Neuronal stem cell (in vitro differentiated cells): ENCODE measurements around the gene AKT2.

ENCODE experiments used
- DNase-seq: peaks from one replicate; pipeline ENCODE4 v3.0.0-alpha.2; 2013; ENCODE audit warnings: low spot score
- H2AFZ ChIP-seq: one replicate; pipeline ENCODE4 v1.6.1; 2013; ENCODE audit warnings: mild to moderate bottlenecking, low read length, inconsistent platforms
- H2AK5ac ChIP-seq: 2 replicates; pipeline ENCODE4 v1.6.1; 2013; ENCODE audit warnings: low read depth, mild to moderate bottlenecking, inconsistent platforms, low read length, moderate library complexity, mixed read lengths
- H2BK120ac ChIP-seq: 2 replicates; pipeline ENCODE4 v1.6.1; 2013; ENCODE audit warnings: low read depth, mild to moderate bottlenecking, inconsistent platforms, low read length, moderate library complexity, mixed read lengths
- H2BK12ac ChIP-seq: one replicate; pipeline ENCODE4 v1.6.1; 2013; ENCODE audit warnings: low read length, inconsistent platforms
- H2BK15ac ChIP-seq: 2 replicates; pipeline ENCODE4 v1.6.1; 2013; ENCODE audit warnings: mild to moderate bottlenecking, low read length, inconsistent platforms, mixed read lengths
- H2BK5ac ChIP-seq: one replicate; pipeline ENCODE4 v1.6.1; 2013; ENCODE audit warnings: inconsistent platforms, mild to moderate bottlenecking, low read length, moderate library complexity
- H3K14ac ChIP-seq: one replicate; pipeline ENCODE4 v1.6.1; 2013; ENCODE audit warnings: low read length, inconsistent platforms
- H3K18ac ChIP-seq: 2 replicates; pipeline ENCODE4 v1.6.1; 2013; ENCODE audit warnings: low read length, inconsistent platforms
- H3K23ac ChIP-seq: 2 replicates; pipeline ENCODE4 v1.6.1; 2013; ENCODE audit warnings: low read depth, mild to moderate bottlenecking, mixed read lengths, low read length, inconsistent platforms; ENCODE audit not compliant: poor library complexity
- H3K27ac ChIP-seq: replicated peaks from 3 replicates; pipeline ENCODE4 v1.5.1; 2013; ENCODE audit warnings: low read length, inconsistent platforms
- H3K27me3 ChIP-seq, 3 experiments: 2 replicates each; pipeline ENCODE4 v1.6.1; 2013; ENCODE audit warnings: low read length in 3 of 3, mild to moderate bottlenecking in 2 of 3, inconsistent platforms in 1 of 3, low read depth in 1 of 3, mixed read lengths in 1 of 3, moderate library complexity in 1 of 3; ENCODE audit not compliant: control insufficient read depth in 3 of 3, insufficient read depth in 3 of 3
- H3K36me3 ChIP-seq, 2 donors: replicated peaks in 1 of 2; 2 replicates each; pipeline ENCODE4 v1.6.1; 2013; ENCODE audit warnings: low read length in 2 of 2; ENCODE audit not compliant: control insufficient read depth in 2 of 2, insufficient read depth in 2 of 2
- H3K4ac ChIP-seq: 2 replicates; pipeline ENCODE4 v1.6.1; 2013; ENCODE audit warnings: inconsistent platforms, mild to moderate bottlenecking, low read length, moderate library complexity
- H3K4me1 ChIP-seq, 2 donors: 1 replicate in 1 of 2; 2 replicates in 1 of 2; pipeline ENCODE4 v1.6.1; 2013; ENCODE audit warnings: low read length in 2 of 2, low read depth in 1 of 2; ENCODE audit not compliant: control insufficient read depth in 2 of 2, insufficient read depth in 1 of 2
- H3K4me2 ChIP-seq: one replicate; pipeline ENCODE4 v1.6.1; 2013; ENCODE audit warnings: mild to moderate bottlenecking, low read length, inconsistent platforms; ENCODE audit not compliant: insufficient read depth, poor library complexity, severe bottlenecking
- H3K4me3 ChIP-seq, 2 donors: 2 replicates each; pipeline ENCODE4 v1.5.1; 2013; ENCODE audit warnings: low read length in 2 of 2, mild to moderate bottlenecking in 2 of 2, inconsistent platforms in 1 of 2, moderate library complexity in 1 of 2
- H3K79me1 ChIP-seq: one replicate; pipeline ENCODE4 v1.6.1; 2013; ENCODE audit warnings: low read depth, mild to moderate bottlenecking, inconsistent platforms, low read length, moderate library complexity
- H3K9ac ChIP-seq: one replicate; pipeline ENCODE4 v1.6.1; 2013; ENCODE audit warnings: mild to moderate bottlenecking, low read depth, low read length, inconsistent platforms; ENCODE audit not compliant: poor library complexity
- H3K9me3 ChIP-seq, 2 donors: replicated peaks in 1 of 2; 2 replicates each; pipeline versions ENCODE3 to v1.6.1; 2013; ENCODE audit warnings: low read length in 2 of 2, mild to moderate bottlenecking in 2 of 2, inconsistent platforms in 1 of 2, low read depth in 1 of 2, mixed read lengths in 1 of 2, moderate library complexity in 1 of 2; ENCODE audit not compliant: control insufficient read depth in 2 of 2, insufficient read depth in 1 of 2
- H4K8ac ChIP-seq: one replicate; pipeline ENCODE4 v1.6.1; 2013; ENCODE audit warnings: low read depth, mild to moderate bottlenecking, inconsistent platforms, low read length, moderate library complexity
- H4K91ac ChIP-seq: one replicate; pipeline ENCODE4 v1.6.1; 2013; ENCODE audit warnings: low read length, low read depth, mild to moderate bottlenecking, inconsistent platforms; ENCODE audit not compliant: poor library complexity
- WGBS, 2 donors: extraction: QIAGEN DNeasy Blood & Tissue Kit; methylation state at CpG; one replicate each; pipeline ENCODE4 v1.1.7; 2013; ENCODE audit warnings: missing lambda C conversion rate in 2 of 2, mixed read lengths in 1 of 2; ENCODE audit not compliant: insufficient read length in 2 of 2, insufficient replicate concordance in 1 of 2; ENCODE audit errors: extremely low coverage in 2 of 2; 5-methylcytosine and 5-hydroxymethylcytosine counted together

The AKT2 gene

GRCh38 chr19:40217027-40217810, 67.9 kb downstream of the AKT2 start:
- no CpG with 5 or more reads among the region's 54 CpGs for WGBS, 2 donors
- peak overlapping the region; percentile 95 for H3K23ac ChIP-seq
- no peaks in the 10 kb centered on the region for H3K9me3 ChIP-seq
- no peaks in the 10 kb centered on the region for H3K4me1 ChIP-seq
- no peak overlapping the region for H2AK5ac ChIP-seq
- peaks cover 6 to 46% (median 31%) of the 10 kb centered on the region in 3 experiments for H3K27me3 ChIP-seq
- no peak overlapping the region for H3K4me2 ChIP-seq
- H2BK15ac ChIP-seq: no peak overlapping the region
- no peak overlapping the region for H3K4me3 ChIP-seq
- no peak overlapping the region for H2BK120ac ChIP-seq
- H2AFZ ChIP-seq: no peak overlapping the region
- peak overlapping the region; percentile 57 for H3K18ac ChIP-seq
- peaks cover 0 to 7% of the 10 kb centered on the region in 2 donors for H3K36me3 ChIP-seq
- peak overlapping the region; percentile 24 for H2BK5ac ChIP-seq
- no peak overlapping the region for H3K27ac ChIP-seq
- no peak overlapping the region for H3K9ac ChIP-seq
- H3K4ac ChIP-seq: no peak overlapping the region
- DNase-seq: no peak
- H4K8ac ChIP-seq: no peak overlapping the region
- H2BK12ac ChIP-seq: no peak overlapping the region
- H3K79me1 ChIP-seq: peaks cover 2% of the 10 kb centered on the region
- H4K91ac ChIP-seq: no peak overlapping the region
- no peak overlapping the region for H3K14ac ChIP-seq

- peak overlapping the region in 1 of 2 donors; percentile 67 for H3K4me3 ChIP-seq
Observed at GRCh38 chr19:40216777-40217026, 68.4 kb downstream of the AKT2 start.

GRCh38 chr19:40216013-40216776, 69.0 kb downstream of the AKT2 start:
- Histone ChIP-seq H2AFZ (no peak overlapping the region), H2BK5ac (peak overlapping the region; percentile 7), H2BK120ac (no peak overlapping the region), H3K36me3 (peaks cover 0 to 10% of the 10 kb centered on the region in 2 donors), H3K9ac (peak overlapping the region; percentile 38), H3K9me3 (no peaks in the 10 kb centered on the region), H3K4me3 (peak overlapping the region in 1 of 2 donors; percentile 67), H3K27ac (no peak overlapping the region), H3K27me3 (peaks cover 6 to 44% (median 30%) of the 10 kb centered on the region in 3 experiments), H2BK15ac (no peak overlapping the region), H2BK12ac (no peak overlapping the region), H3K4me2 (no peak overlapping the region), H3K23ac (peak overlapping the region; percentile 3), H3K79me1 (peaks cover 2% of the 10 kb centered on the region), H3K18ac (no peak overlapping the region), H2AK5ac (no peak overlapping the region), H4K8ac (no peak overlapping the region), H3K4me1 (no peaks in the 10 kb centered on the region), H3K4ac (no peak overlapping the region), H4K91ac (no peak overlapping the region), H3K14ac (no peak overlapping the region)
- no peak for DNase-seq
- WGBS, 2 donors: no CpG with 5 or more reads among the region's 23 CpGs

More at GRCh38 chr19:40216777-40217026, 68.4 kb downstream of the AKT2 start:
- Histone ChIP-seq H3K14ac (no peak overlapping the region), H2BK120ac (no peak overlapping the region), H2BK15ac (no peak overlapping the region), H3K27ac (no peak overlapping the region), H2AFZ (no peak overlapping the region), H3K9ac (peak overlapping the region; percentile 38), H2BK12ac (no peak overlapping the region), H3K27me3 (peaks cover 6 to 46% (median 31%) of the 10 kb centered on the region in 3 experiments), H3K18ac (no peak overlapping the region), H3K36me3 (peaks cover 0 to 7% of the 10 kb centered on the region in 2 donors), H2BK5ac (peak overlapping the region; percentile 24), H2AK5ac (no peak overlapping the region), H3K9me3 (no peaks in the 10 kb centered on the region), H3K4me2 (no peak overlapping the region), H3K79me1 (peaks cover 2% of the 10 kb centered on the region), H3K4me1 (no peaks in the 10 kb centered on the region), H4K91ac (no peak overlapping the region), H3K4ac (no peak overlapping the region), H4K8ac (no peak overlapping the region), H3K23ac (peak overlapping the region; percentile 3)
- WGBS, 2 donors: 100% methylated on average over 3 of the region's 9 CpGs; no CpG with 5 or more reads in 1 of the 2 donors
- no peak for DNase-seq

GRCh38 chr19:40214936-40215335, 70.2 kb downstream of the AKT2 start:
- Histone ChIP-seq H3K23ac (no peak overlapping the region), H3K14ac (no peak overlapping the region), H3K4me3 (no peak overlapping the region), H3K4me2 (no peak overlapping the region), H2BK12ac (no peak overlapping the region), H3K36me3 (peaks cover 3 to 17% of the 10 kb centered on the region in 2 donors), H3K79me1 (peaks cover 2% of the 10 kb centered on the region), H3K9me3 (no peaks in the 10 kb centered on the region), H4K91ac (no peak overlapping the region), H3K27ac (no peak overlapping the region), H4K8ac (no peak overlapping the region), H2BK15ac (no peak overlapping the region), H2AK5ac (no peak overlapping the region), H3K4me1 (no peaks in the 10 kb centered on the region), H2BK120ac (no peak overlapping the region), H3K27me3 (peaks cover 6 to 37% (median 29%) of the 10 kb centered on the region in 3 experiments), H3K9ac (no peak overlapping the region), H2BK5ac (no peak overlapping the region), H3K18ac (no peak overlapping the region), H2AFZ (no peak overlapping the region), H3K4ac (no peak overlapping the region)
- DNase-seq: no peak
- no CpG with 5 or more reads among the region's 22 CpGs for WGBS, 2 donors
